Stomach smooth muscle (tissue), 2 donors: Measurements from ENCODE around the gene RAPGEF2.
A peak's percentile ranks its signal among the peaks of the same experiment; 100 is the strongest.
"Not testable (repeated sequence)": the region's sequence is repeated elsewhere in the genome, so short reads cannot be mapped to it uniquely, and the experiment has no call there.

Source experiments
- H3K27ac ChIP-seq: one replicate; pipeline ENCODE4 v1.7.0; 2013; ENCODE audit warnings: mild to moderate bottlenecking, low read length, inconsistent platforms
- H3K27me3 ChIP-seq, 2 donors: one replicate each; pipeline ENCODE4 v1.7.0; 2013; ENCODE audit warnings: low read length in 2 of 2; ENCODE audit not compliant: insufficient read depth in 2 of 2, control insufficient read depth in 1 of 2
- H3K36me3 ChIP-seq, 2 donors: one replicate each; pipeline ENCODE4 v1.7.0; 2013; ENCODE audit warnings: low read length in 2 of 2; ENCODE audit not compliant: control insufficient read depth in 2 of 2, insufficient read depth in 2 of 2
- H3K4me1 ChIP-seq: one replicate; pipeline ENCODE4 v1.7.0; 2013; ENCODE audit warnings: low read length; ENCODE audit not compliant: control insufficient read depth, insufficient read depth
- H3K4me3 ChIP-seq, 2 donors: one replicate each; pipeline ENCODE4 v1.7.0; 2013; ENCODE audit warnings: low read length in 2 of 2
- H3K9ac ChIP-seq, 2 donors: one replicate each; pipeline ENCODE4 v1.7.0; 2013; ENCODE audit warnings: low read length in 2 of 2, mild to moderate bottlenecking in 1 of 2
- H3K9me3 ChIP-seq, 2 donors: one replicate each; pipeline ENCODE4 v1.7.0; 2013; ENCODE audit warnings: low read length in 2 of 2; ENCODE audit not compliant: control insufficient read depth in 2 of 2
- donor health status: healthy.
- donor health status: Pancreatic carcinoma.

Gene RAPGEF2

DNA sequence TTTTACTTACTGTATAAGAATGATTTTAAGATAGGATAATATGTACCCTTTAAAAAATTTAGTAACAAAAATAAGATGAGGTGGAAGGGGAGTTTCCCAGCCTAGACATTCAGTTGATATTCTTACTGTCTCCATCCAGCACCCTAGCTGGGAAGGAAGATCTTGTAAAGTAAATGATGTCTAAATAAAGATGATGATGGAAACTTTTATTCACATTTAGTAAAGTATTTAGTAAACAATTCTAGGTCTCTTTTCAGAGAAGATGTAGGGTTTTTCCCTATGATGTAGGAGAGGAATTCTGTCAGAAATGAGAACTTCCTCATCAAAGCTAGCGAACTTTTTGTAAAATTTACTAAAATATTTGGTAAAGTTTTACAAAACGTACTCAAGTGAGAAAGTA is 136.8 kb downstream of the RAPGEF2 start:
- Histone ChIP-seq H3K27ac (no peak overlapping the region), H3K9me3 (no peaks in the 10 kb centered on the region), H3K9ac (no peak overlapping the region), H3K4me1 (no peaks in the 10 kb centered on the region), H3K4me3 (no peak overlapping the region), H3K27me3 (no peaks in the 10 kb centered on the region), H3K36me3 (peaks cover 0 to 3% of the 10 kb centered on the region in 2 donors)

- no peaks in the 10 kb centered on the region for H3K9me3 ChIP-seq
- no peak overlapping the region for H3K9ac ChIP-seq
- no peaks in the 10 kb centered on the region for H3K4me1 ChIP-seq
- no peaks in the 10 kb centered on the region for H3K27me3 ChIP-seq
- H3K36me3 ChIP-seq, result peaks cover 0 to 3% of the 10 kb centered on the region in 2 donors
- H3K4me3 ChIP-seq, result no peak overlapping the region
- no peak overlapping the region for H3K27ac ChIP-seq
Measured at GRCh38 chr4:159240046-159240445, 137.2 kb downstream of the RAPGEF2 start.

GRCh38 chr4:159240687-159241086 is 137.8 kb downstream of the RAPGEF2 start:
- H3K27ac ChIP-seq, result no peak overlapping the region
- no peaks in the 10 kb centered on the region for H3K4me1 ChIP-seq

DNA sequence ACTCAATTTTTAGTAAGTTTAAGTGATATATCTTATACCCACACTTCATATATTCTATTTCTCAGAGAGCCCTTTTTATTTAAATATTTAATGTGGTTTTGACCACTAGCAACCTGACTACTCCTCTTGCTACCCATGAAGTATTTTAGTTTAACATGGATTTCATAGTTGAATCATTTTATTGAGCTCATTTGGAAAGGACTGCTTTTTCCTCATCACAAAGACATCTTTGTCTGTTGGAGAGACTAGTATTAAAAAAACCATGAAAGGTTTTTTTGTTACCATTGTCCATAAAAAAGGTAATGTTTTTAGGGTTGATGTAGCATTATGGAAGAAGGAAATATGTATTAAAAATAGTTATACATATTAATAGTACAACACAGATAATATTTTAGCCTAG is 139.5 kb downstream of the RAPGEF2 start:
- Histone ChIP-seq H3K27ac (no peak overlapping the region), H3K4me3 (no peak overlapping the region)

More at GRCh38 chr4:159240687-159241086, 137.8 kb downstream of the RAPGEF2 start:
- peaks cover 0 to 3% of the 10 kb centered on the region in 2 donors for H3K36me3 ChIP-seq
- no peaks in the 10 kb centered on the region for H3K9me3 ChIP-seq
- no peak overlapping the region for H3K9ac ChIP-seq
- no peaks in the 10 kb centered on the region for H3K27me3 ChIP-seq
- no peak overlapping the region for H3K4me3 ChIP-seq

DNA sequence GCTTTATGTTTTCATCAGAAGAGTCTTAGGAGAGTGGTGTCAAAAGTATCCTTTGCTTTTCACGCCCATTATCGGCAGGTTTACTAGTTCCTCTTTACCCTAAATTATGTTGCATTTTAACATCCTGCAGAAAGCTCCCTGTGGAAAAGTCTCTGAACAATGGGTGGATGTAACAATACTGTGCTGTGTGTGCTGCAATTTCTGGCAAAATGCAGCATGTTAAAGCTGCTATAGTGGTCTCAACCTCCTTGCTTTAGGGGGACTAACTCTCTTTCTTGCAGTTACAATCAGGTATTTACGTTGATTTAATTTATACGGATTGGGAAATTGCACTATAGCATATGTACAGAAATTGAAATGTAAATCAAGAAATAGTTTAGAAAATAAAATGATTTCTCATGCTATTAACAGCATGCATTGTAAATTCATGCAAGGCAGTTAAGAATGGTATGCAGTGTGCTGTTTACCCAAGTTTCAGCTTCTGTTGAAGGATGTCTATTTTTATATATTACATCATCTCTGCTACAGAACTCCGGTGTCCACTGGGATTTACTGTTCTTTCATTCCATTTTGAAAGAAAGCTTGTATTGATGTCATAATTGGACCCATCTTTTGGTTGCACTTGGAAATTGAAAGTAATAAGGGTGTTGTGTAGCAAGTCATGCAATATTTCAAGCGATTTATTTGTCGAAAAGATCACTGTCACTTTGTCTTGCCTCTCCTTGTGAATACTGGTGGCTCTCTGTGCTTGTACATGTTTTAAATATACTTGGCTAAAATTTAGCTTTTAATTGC is 145.7 kb downstream of the RAPGEF2 start:
- no peak overlapping the region for H3K27ac ChIP-seq
- H3K27me3 ChIP-seq, result no peaks in the 10 kb centered on the region
- no peaks in the 10 kb centered on the region for H3K9me3 ChIP-seq
- H3K4me3 ChIP-seq, result peak overlapping the region; percentile 4 to 47
- peaks cover 5% of the 10 kb centered on the region for H3K4me1 ChIP-seq
- H3K9ac ChIP-seq, result no peak overlapping the region
- H3K36me3 ChIP-seq, result peaks cover 2 to 3% of the 10 kb centered on the region in 2 donors

More for the DNA sequence above, 139.5 kb downstream of the RAPGEF2 start:
- no peaks in the 10 kb centered on the region for H3K9me3 ChIP-seq
- no peaks in the 10 kb centered on the region for H3K4me1 ChIP-seq
- H3K27me3 ChIP-seq, result no peaks in the 10 kb centered on the region
- peaks cover 0 to 3% of the 10 kb centered on the region in 2 donors for H3K36me3 ChIP-seq
- no peak overlapping the region for H3K9ac ChIP-seq

- Histone ChIP-seq H3K27me3 (no peaks in the 10 kb centered on the region), H3K4me3 (no peak overlapping the region), H3K4me1 (peaks cover 5% of the 10 kb centered on the region), H3K27ac (no peak overlapping the region), H3K9ac (no peak overlapping the region), H3K9me3 (no peaks in the 10 kb centered on the region), H3K36me3 (peaks cover 0 to 3% of the 10 kb centered on the region in 2 donors)
Measured at GRCh38 chr4:159250751-159251325, 148.0 kb downstream of the RAPGEF2 start.

DNA sequence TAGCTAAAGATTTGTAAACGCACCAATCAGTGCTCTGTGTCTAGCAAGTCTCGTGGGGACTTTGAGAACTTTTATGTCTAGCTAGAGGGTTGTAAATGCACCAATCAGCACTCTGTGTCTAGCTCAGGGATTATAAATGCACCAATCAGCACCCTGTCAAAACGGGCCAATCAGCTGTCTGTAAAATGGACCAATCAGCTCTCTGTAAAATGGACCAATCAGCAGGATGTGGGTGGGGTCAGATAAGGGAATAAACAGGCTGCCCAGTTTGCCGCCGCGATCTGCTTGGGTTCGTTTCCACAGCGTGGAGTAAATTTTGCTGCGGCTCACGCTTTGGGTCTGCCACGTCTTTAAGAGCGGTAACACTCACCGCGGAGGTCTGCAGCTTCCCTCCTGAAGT is 148.7 kb downstream of the RAPGEF2 start:
- not testable (repeated sequence) for H3K27me3 ChIP-seq, H3K9me3 ChIP-seq, H3K36me3 ChIP-seq, H3K9ac ChIP-seq, H3K4me3 ChIP-seq, H3K27ac ChIP-seq, H3K4me1 ChIP-seq

- Histone ChIP-seq H3K9ac (no peak overlapping the region), H3K27ac (no peak overlapping the region), H3K4me1 (peaks cover 5% of the 10 kb centered on the region), H3K4me3 (no peak overlapping the region), H3K9me3 (no peaks in the 10 kb centered on the region), H3K36me3 (peaks cover 0 to 3% of the 10 kb centered on the region in 2 donors), H3K27me3 (no peaks in the 10 kb centered on the region)
Measured at GRCh38 chr4:159252491-159252890, 149.6 kb downstream of the RAPGEF2 start.

GRCh38 chr4:159256037-159256436 is 153.2 kb downstream of the RAPGEF2 start:
- Histone ChIP-seq H3K36me3 (peaks cover 0 to 3% of the 10 kb centered on the region in 2 donors), H3K27me3 (no peaks in the 10 kb centered on the region), H3K9ac (no peak overlapping the region), H3K4me3 (no peak overlapping the region), H3K9me3 (no peaks in the 10 kb centered on the region), H3K4me1 (no peaks in the 10 kb centered on the region), H3K27ac (no peak overlapping the region)

GRCh38 chr4:159258889-159259560 is 156.1 kb downstream of the RAPGEF2 start:
- Histone ChIP-seq H3K36me3 (no peaks in the 10 kb centered on the region), H3K4me1 (no peaks in the 10 kb centered on the region), H3K27me3 (no peaks in the 10 kb centered on the region), H3K4me3 (no peak overlapping the region), H3K9me3 (no peaks in the 10 kb centered on the region), H3K27ac (no peak overlapping the region), H3K9ac (no peak overlapping the region)
